NB4 (cell line): ENCODE data around the gene GPR176.

Experiments
- POLR2A ChIP-seq: IDR thresholded peaks from 2 replicates; pipeline ENCODE4 v1.6.1; 2011; ENCODE audit warnings: mild to moderate bottlenecking; ENCODE audit not compliant: insufficient read length; ENCODE audit errors: extremely low read depth
- TF ChIP-seq, protein P1 (sequence below): IDR thresholded peaks from one replicate; pipeline ENCODE4 v1.5.1; 2012; ENCODE audit warnings: low read depth, low read length

DNA sequence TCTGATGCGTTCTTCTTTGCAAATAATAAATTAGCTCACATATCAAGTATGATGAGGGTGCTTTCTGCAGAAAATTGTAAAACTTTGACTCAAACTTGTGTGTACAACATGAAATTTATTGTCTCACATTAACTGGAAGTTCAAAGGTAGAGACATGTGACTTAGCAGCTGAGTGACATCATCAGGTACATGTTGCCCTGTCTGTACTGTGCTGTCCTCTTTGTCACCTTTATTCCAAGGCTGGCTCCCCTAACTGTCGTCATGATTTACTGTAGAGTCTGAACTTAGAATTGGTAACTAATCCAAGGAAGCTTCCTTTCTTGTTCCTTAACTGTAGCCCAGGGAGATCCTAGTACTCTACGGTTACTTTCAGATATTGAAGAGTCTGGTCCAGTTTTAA lies 125.1 kb downstream of the GPR176 start:
- TF ChIP-seq POLR2A, result no peak
- TF ChIP-seq, protein P1, sequence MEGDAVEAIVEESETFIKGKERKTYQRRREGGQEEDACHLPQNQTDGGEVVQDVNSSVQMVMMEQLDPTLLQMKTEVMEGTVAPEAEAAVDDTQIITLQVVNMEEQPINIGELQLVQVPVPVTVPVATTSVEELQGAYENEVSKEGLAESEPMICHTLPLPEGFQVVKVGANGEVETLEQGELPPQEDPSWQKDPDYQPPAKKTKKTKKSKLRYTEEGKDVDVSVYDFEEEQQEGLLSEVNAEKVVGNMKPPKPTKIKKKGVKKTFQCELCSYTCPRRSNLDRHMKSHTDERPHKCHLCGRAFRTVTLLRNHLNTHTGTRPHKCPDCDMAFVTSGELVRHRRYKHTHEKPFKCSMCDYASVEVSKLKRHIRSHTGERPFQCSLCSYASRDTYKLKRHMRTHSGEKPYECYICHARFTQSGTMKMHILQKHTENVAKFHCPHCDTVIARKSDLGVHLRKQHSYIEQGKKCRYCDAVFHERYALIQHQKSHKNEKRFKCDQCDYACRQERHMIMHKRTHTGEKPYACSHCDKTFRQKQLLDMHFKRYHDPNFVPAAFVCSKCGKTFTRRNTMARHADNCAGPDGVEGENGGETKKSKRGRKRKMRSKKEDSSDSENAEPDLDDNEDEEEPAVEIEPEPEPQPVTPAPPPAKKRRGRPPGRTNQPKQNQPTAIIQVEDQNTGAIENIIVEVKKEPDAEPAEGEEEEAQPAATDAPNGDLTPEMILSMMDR, result no peak
